K562 (cell line): ENCODE data around the gene FASTK. TPM values are rescaled to one million over a fixed set of nuclear protein-coding genes. Genes with fewer than 3 reads are reported as not detected.
A peak's percentile ranks its signal among the peaks of the same experiment; 100 is the strongest.

Experiments
- ATAC-seq: fragments of 200-7000 bp; cut with Tn5 transposase; 3 replicates; pipeline ENCODE4 v1.9.1; 2020; ENCODE audit warnings: moderate library complexity
- BruUV-seq: library from RNA; stranded (reverse); fragments of 400-500 nt; replicated peaks from 2 replicates; lab custom pipeline; 2021; lab: Mats Ljungman, UMichigan
- CTCF ChIA-PET: fragments of 300-600 bp; formaldehyde crosslinking; extraction: SDS; loops from one replicate; lab custom pipeline; 2021; ENCODE audit warnings: low intra/inter-chr PET ratio; lab: Yijun Ruan, JAX
- POLR2A ChIA-PET: fragments of 300-600, 350-650 bp; sonication (Branson Sonifier 250); formaldehyde crosslinking; extraction: SDS; loops from one replicate; lab custom pipeline; 2021; ENCODE audit warnings: antibody characterized with exemption, inconsistent platforms; lab: Yijun Ruan, JAX
- DNase-seq, 4 experiments: peaks; one replicate each; pipeline versions ENCODE4 v3.0.0 to v3.0.0-alpha.2; 2011 to 2018; ENCODE audit warnings: low spot score in 3 of 4, mixed read lengths in 3 of 4; ENCODE audit errors: extremely low read depth in 1 of 4
- FAIRE-seq: peaks from 2 replicates; lab custom pipeline; 2011; peaks lifted over from hg19 to GRCh38; lab: Jason Lieb, UNC
- H2AFZ ChIP-seq: 2 replicates; pipeline ENCODE4 v1.6.0; 2011; ENCODE audit warnings: low read depth, low read length, control low read depth, inconsistent platforms
- H3K27ac ChIP-seq: fragments of 200-600 bp; 3 replicates; pipeline ENCODE4 v1.8.0; 2011; ENCODE audit warnings: low read depth, mild to moderate bottlenecking, control low read depth, inconsistent platforms, low read length, moderate library complexity, mixed read lengths; ENCODE audit errors: extremely low read depth
- H3K27me3 ChIP-seq, 2 experiments: fragments of 300-600 bp in 1 of 2; 2 replicates in 1 of 2; 3 replicates in 1 of 2; pipeline versions ENCODE4 v1.6.0 to v1.8.0; 2011; ENCODE audit warnings: inconsistent platforms in 2 of 2, low read length in 2 of 2, mild to moderate bottlenecking in 1 of 2, mixed read lengths in 1 of 2, moderate library complexity in 1 of 2; ENCODE audit not compliant: control insufficient read depth in 2 of 2, insufficient read depth in 2 of 2
- H3K36me3 ChIP-seq: fragments of 300-600 bp; 3 replicates; pipeline ENCODE4 v1.8.0; 2011; ENCODE audit warnings: mild to moderate bottlenecking, low read length, inconsistent platforms; ENCODE audit not compliant: control insufficient read depth, insufficient read depth
- H3K4me1 ChIP-seq, 2 experiments: fragments of 200-600 bp in 1 of 2; replicated peaks in 1 of 2; 2 replicates in 1 of 2; 3 replicates in 1 of 2; pipeline versions ENCODE4 v1.5.1 to v1.8.0; 2011; ENCODE audit warnings: inconsistent platforms in 2 of 2, low read length in 2 of 2, mild to moderate bottlenecking in 1 of 2, mixed read lengths in 1 of 2, moderate library complexity in 1 of 2; ENCODE audit not compliant: control insufficient read depth in 2 of 2, insufficient read depth in 2 of 2
- H3K4me2 ChIP-seq: 2 replicates; pipeline ENCODE4 v1.6.1; 2011; ENCODE audit warnings: low read length, control low read depth, inconsistent platforms, mixed read lengths; ENCODE audit not compliant: insufficient read depth
- H3K4me3 ChIP-seq: fragments of 200-600 bp; sonication (generic), shearing (Covaris generic); 2 replicates; pipeline ENCODE4 v1.5.1; 2016; ENCODE audit warnings: control low read depth, inconsistent platforms
- H3K79me2 ChIP-seq: fragments of 200-600 bp; 3 replicates; pipeline ENCODE4 v1.8.0; 2011; ENCODE audit warnings: low read length, inconsistent platforms; ENCODE audit not compliant: control insufficient read depth, insufficient read depth
- H3K9ac ChIP-seq, 2 experiments: 2 replicates each; pipeline versions ENCODE4 v1.6.0 to v1.6.1; 2011; ENCODE audit warnings: low read depth in 2 of 2, low read length in 2 of 2, control low read depth in 1 of 2, inconsistent platforms in 1 of 2, mild to moderate bottlenecking in 1 of 2, mixed read lengths in 1 of 2; ENCODE audit not compliant: insufficient read depth in 1 of 2
- H3K9me1 ChIP-seq: one replicate; pipeline ENCODE4 v1.6.0; 2011; ENCODE audit warnings: inconsistent platforms, mild to moderate bottlenecking, low read length, moderate library complexity; ENCODE audit not compliant: control insufficient read depth, insufficient read depth
- H3K9me3 ChIP-seq: replicated peaks from 2 replicates; pipeline ENCODE4 v1.5.1; 2011; ENCODE audit warnings: low read depth, low read length, inconsistent platforms; ENCODE audit not compliant: control insufficient read depth, insufficient read depth
- H4K20me1 ChIP-seq: replicated peaks from 2 replicates; pipeline ENCODE4 v1.6.1; 2011; ENCODE audit warnings: low read length, inconsistent platforms, mixed read lengths; ENCODE audit not compliant: control insufficient read depth, insufficient read depth
- POLR2G ChIP-seq: fragments of 200-400 bp; formaldehyde crosslinking; IDR thresholded peaks from 2 replicates; pipeline ENCODE4 v1.6.1; 2017; ENCODE audit warnings: low read depth, mild to moderate bottlenecking, antibody characterized with exemption, low read length, moderate library complexity
- SRSF1 ChIP-seq: fragments of 200-400 bp; formaldehyde crosslinking; IDR thresholded peaks from 2 replicates; pipeline ENCODE4 v1.6.1; 2017; ENCODE audit warnings: mild to moderate bottlenecking, low read depth, low read length, moderate library complexity
- WHSC1 ChIP-seq: IDR thresholded peaks from one replicate; pipeline ENCODE4 v1.6.1; 2012; ENCODE audit warnings: low read length, control low read depth, inconsistent platforms
- ZNF263 ChIP-seq: sonication (generic); formaldehyde crosslinking; IDR thresholded peaks from 2 replicates; pipeline ENCODE4 v1.8.0; 2022; ENCODE audit warnings: mild to moderate bottlenecking, missing genetic modification reagents, borderline replicate concordance
- ZNF695 ChIP-seq: fragments of 450-650 bp; formaldehyde crosslinking; IDR thresholded peaks from 2 replicates; pipeline ENCODE4 v1.4.0; 2020; ENCODE audit warnings: mild to moderate bottlenecking, moderate library complexity
- WGBS: fragments of 100-300 bp; shearing (Covaris generic); methylation state at CpG from one replicate; pipeline ENCODE4 v1.1.6; 2016; ENCODE audit warnings: low coverage, mixed read lengths; ENCODE audit not compliant: insufficient coverage; ENCODE audit errors: missing lambda C conversion rate; 5-methylcytosine and 5-hydroxymethylcytosine counted together
- in situ Hi-C: fragments of 300-500 bp; cut with MboI; formaldehyde crosslinking; loops from 4 replicates; pipeline ENCODE4 v1.15.0; 2018; ENCODE audit warnings: inconsistent platforms, mixed read lengths
- intact Hi-C: fragments of 100-400 bp; cut with micrococcal nuclease; formaldehyde crosslinking; loops from 2 replicates; pipeline ENCODE4 v1.14.2; 2022
- polyA plus RNA-seq, 8 experiments: library from polyadenylated mRNA; depleted of rRNA in 4 of 8; stranded (reverse) in 5 of 8; unstranded in 3 of 8; fragments of >200 nt; fragmentation: Nextera tagmentation in 2 of 8; fragmentation: Illumina TruSeq in 1 of 8; extraction: Ambion mirVana in 2 of 8; extraction: Trizol in 1 of 8; gene quantifications; 2 replicates each; pipeline versions ENCODE4 v1.2.1 to v1.2.3, GENCODE V29; 2011 to 2014; ENCODE audit warnings: inconsistent platforms in 1 of 8, missing spikeins in 1 of 8
- total RNA-seq, 7 experiments: library from RNA; depleted of rRNA in 6 of 7; stranded (reverse); fragments of >200 nt in 6 of 7; fragmentation: Illumina TruSeq in 2 of 7; extraction: Trizol in 2 of 7; gene quantifications; 2 replicates each; pipeline versions ENCODE4 v1.2.1 to v1.2.3, GENCODE V29; 2011 to 2021; ENCODE audit warnings: low replicate concordance in 1 of 7

Gene FASTK
- total and polyA plus RNA-seq, 9 of the 15 experiments (the other 6 are each of a cell fraction or from before 2014, with no cell fraction given): 0.51 to 150 (median 48.2) TPM

GRCh38 chr7:151064993-151065392, 15.6 kb downstream of the FASTK start:
- Histone ChIP-seq H3K4me2 (no peak overlapping the region), H2AFZ (no peak overlapping the region), H3K79me2 (peaks cover 56% of the 10 kb centered on the region), H3K9me3 (no peaks in the 10 kb centered on the region), H3K4me3 (no peak overlapping the region), H3K9ac (peak overlapping the region in 1 of 2 experiments; percentile 68; a peak in 1 of 4 replicates), H3K27ac (no peak overlapping the region), H3K9me1 (no peaks in the 10 kb centered on the region), H3K4me1 (peaks cover 32 to 70% of the 10 kb centered on the region in 2 experiments), H3K27me3 (no peaks in the 10 kb centered on the region), H4K20me1 (peaks cover 10% of the 10 kb centered on the region), H3K36me3 (peaks cover 76% of the 10 kb centered on the region)
- WGBS: 89% methylated on average over 6 of the region's 6 CpGs
- ATAC-seq (no peak), DNase-seq (no peak), FAIRE-seq (no peak)
- ChIA-PET CTCF (no interaction called here), POLR2A (interaction anchor here (1.6 to 5.0 kb wide), 2 partner anchors 11 to 17 kb away, joined by 8 to 24 read pairs; partner anchors contain the start of genes FASTK and TMUB1)
- intact Hi-C loops: no loop called here
- in situ Hi-C loops: no loop called here
- no peak for TF ChIP-seq SRSF1
- no peak for TF ChIP-seq ZNF695
- 0 out of 2 replicates have a peak, but pooled peaks have one; percentile 0 for TF ChIP-seq POLR2G
- BruUV-seq: no TSS peak

- FAIRE-seq (no peak), DNase-seq (no peak)
- Histone ChIP-seq H4K20me1 (peaks cover 10% of the 10 kb centered on the region), H3K27me3 (no peaks in the 10 kb centered on the region), H3K4me3 (no peak overlapping the region), H3K9ac (0 out of 4 replicates have a peak overlapping the region, but pooled peaks of 1 of the 2 experiments have one; percentile 31), H3K4me2 (no peak overlapping the region), H3K36me3 (peaks cover 71% of the 10 kb centered on the region), H3K27ac (no peak overlapping the region), H2AFZ (no peak overlapping the region), H3K4me1 (peaks cover 32 to 68% of the 10 kb centered on the region in 2 experiments)
- ChIA-PET CTCF (no interaction called here), POLR2A (interaction anchor here (0.7 to 5.0 kb wide), 4 partner anchors 11 to 454 kb away, joined by 3 to 24 read pairs (median 8); partner anchors contain the start of genes FASTK and TMUB1)
- WGBS: 94% methylated on average over 16 of the region's 18 CpGs
- TF ChIP-seq ZNF263 (CRISPR knock-in tag): peak; percentile 72
- TF ChIP-seq WHSC1: no peak
- TF ChIP-seq POLR2G: 0 out of 2 replicates have a peak, but pooled peaks have one; percentile 28
- TF ChIP-seq, all 486 proteins: peak for 2
- no peak for ATAC-seq
- in situ Hi-C loops: no loop called here
- Histone ChIP-seq H3K9me1 (no peaks in the 10 kb centered on the region), H3K79me2 (peaks cover 61% of the 10 kb centered on the region), H3K9me3 (no peaks in the 10 kb centered on the region)
- intact Hi-C loops: no loop called here
- BruUV-seq: no TSS peak
Observed at GRCh38 chr7:151064454-151064853, 16.2 kb downstream of the FASTK start.
